IMR-90 (cell line): ENCODE measurements around the gene ADAM12.

ENCODE experiments used
- BHLHE40 ChIP-seq: fragments of 150-350 bp; IDR thresholded peaks from 2 replicates; pipeline ENCODE4 v1.6.1; 2016; ENCODE audit warnings: mild to moderate bottlenecking, low read depth, low read length
- CHD1 ChIP-seq: IDR thresholded peaks from 2 replicates; pipeline ENCODE4 v1.6.1; 2012; ENCODE audit warnings: low read depth, low read length, improper control_type of control experiment
- FOS ChIP-seq: fragments of 150-350 bp; IDR thresholded peaks from 2 replicates; pipeline ENCODE4 v1.6.1; 2016; ENCODE audit warnings: low read depth, low read length
- MAZ ChIP-seq: IDR thresholded peaks from 2 replicates; pipeline ENCODE4 v1.6.1; 2012; ENCODE audit warnings: low read depth, mild to moderate bottlenecking, low read length, improper control_type of control experiment, moderate library complexity, borderline replicate concordance
- MXI1 ChIP-seq: IDR thresholded peaks from 2 replicates; pipeline ENCODE4 v1.6.1; 2012; ENCODE audit warnings: low read depth, mild to moderate bottlenecking, low read length, moderate library complexity, borderline replicate concordance
- POLR2A ChIP-seq: IDR thresholded peaks from 2 replicates; pipeline ENCODE4 v1.6.1; 2012; ENCODE audit warnings: mild to moderate bottlenecking, low read depth, low read length
- RAD21 ChIP-seq: IDR thresholded peaks from 2 replicates; pipeline ENCODE4 v1.6.1; 2012; ENCODE audit warnings: low read length, improper control_type of control experiment
- RCOR1 ChIP-seq: IDR thresholded peaks from 2 replicates; pipeline ENCODE4 v1.6.1; 2012; ENCODE audit warnings: mild to moderate bottlenecking, low read length, improper control_type of control experiment; ENCODE audit not compliant: insufficient replicate concordance
- SMC3 ChIP-seq: fragments of 150-350 bp; IDR thresholded peaks from 2 replicates; pipeline ENCODE4 v1.6.1; 2016; ENCODE audit warnings: low read depth, mild to moderate bottlenecking, antibody characterized with exemption, low read length, moderate library complexity
- TF ChIP-seq, protein P1 (sequence below): conservative IDR thresholded peaks from 2 replicates; pipeline ENCODE4 v1.5.1; 2012; ENCODE audit warnings: mild to moderate bottlenecking, low read depth, low read length, improper control_type of control experiment
- TF ChIP-seq, protein P2 (sequence below): fragments of 150-350 bp; IDR thresholded peaks from 2 replicates; pipeline ENCODE4 v1.6.1; 2016; ENCODE audit warnings: low read depth, mild to moderate bottlenecking, low read length, moderate library complexity, borderline replicate concordance
- TF ChIP-seq, protein P3 (sequence below): fragments of 150-350 bp; IDR thresholded peaks from 2 replicates; pipeline ENCODE4 v1.6.1; 2017; ENCODE audit warnings: mild to moderate bottlenecking, antibody characterized with exemption, low read length, low read depth

DNA sequence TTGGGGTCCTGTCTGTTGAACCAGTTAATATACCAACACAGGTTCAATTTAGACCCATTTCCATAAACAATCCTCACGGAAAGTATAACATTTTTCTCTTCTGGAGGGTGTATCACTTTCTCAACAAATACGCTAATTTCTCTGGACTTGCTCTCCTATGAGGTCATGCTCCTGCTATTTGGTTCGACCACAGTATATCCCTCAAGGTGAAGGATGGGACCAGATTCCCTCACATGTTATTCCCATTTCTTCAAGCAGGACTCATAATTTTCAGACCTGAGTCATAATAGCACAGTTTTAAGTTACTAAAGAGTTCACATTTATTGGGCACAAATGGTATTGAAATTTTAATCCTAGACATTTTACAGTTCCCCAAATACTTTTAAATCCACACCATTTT lies 57.2 kb downstream of the ADAM12 start:
- TF ChIP-seq, protein P1, sequence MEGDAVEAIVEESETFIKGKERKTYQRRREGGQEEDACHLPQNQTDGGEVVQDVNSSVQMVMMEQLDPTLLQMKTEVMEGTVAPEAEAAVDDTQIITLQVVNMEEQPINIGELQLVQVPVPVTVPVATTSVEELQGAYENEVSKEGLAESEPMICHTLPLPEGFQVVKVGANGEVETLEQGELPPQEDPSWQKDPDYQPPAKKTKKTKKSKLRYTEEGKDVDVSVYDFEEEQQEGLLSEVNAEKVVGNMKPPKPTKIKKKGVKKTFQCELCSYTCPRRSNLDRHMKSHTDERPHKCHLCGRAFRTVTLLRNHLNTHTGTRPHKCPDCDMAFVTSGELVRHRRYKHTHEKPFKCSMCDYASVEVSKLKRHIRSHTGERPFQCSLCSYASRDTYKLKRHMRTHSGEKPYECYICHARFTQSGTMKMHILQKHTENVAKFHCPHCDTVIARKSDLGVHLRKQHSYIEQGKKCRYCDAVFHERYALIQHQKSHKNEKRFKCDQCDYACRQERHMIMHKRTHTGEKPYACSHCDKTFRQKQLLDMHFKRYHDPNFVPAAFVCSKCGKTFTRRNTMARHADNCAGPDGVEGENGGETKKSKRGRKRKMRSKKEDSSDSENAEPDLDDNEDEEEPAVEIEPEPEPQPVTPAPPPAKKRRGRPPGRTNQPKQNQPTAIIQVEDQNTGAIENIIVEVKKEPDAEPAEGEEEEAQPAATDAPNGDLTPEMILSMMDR, result no peak
- 0 out of 2 replicates have a peak, but pooled peaks have one; percentile 5 for TF ChIP-seq BHLHE40
- TF ChIP-seq POLR2A, result no peak
- no peak for TF ChIP-seq FOS
- TF ChIP-seq SMC3, result no peak
- TF ChIP-seq RCOR1, result no peak
- no peak for TF ChIP-seq MAZ
- TF ChIP-seq, protein P2, sequence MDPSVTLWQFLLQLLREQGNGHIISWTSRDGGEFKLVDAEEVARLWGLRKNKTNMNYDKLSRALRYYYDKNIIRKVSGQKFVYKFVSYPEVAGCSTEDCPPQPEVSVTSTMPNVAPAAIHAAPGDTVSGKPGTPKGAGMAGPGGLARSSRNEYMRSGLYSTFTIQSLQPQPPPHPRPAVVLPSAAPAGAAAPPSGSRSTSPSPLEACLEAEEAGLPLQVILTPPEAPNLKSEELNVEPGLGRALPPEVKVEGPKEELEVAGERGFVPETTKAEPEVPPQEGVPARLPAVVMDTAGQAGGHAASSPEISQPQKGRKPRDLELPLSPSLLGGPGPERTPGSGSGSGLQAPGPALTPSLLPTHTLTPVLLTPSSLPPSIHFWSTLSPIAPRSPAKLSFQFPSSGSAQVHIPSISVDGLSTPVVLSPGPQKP, result no peak
- TF ChIP-seq, protein P3, sequence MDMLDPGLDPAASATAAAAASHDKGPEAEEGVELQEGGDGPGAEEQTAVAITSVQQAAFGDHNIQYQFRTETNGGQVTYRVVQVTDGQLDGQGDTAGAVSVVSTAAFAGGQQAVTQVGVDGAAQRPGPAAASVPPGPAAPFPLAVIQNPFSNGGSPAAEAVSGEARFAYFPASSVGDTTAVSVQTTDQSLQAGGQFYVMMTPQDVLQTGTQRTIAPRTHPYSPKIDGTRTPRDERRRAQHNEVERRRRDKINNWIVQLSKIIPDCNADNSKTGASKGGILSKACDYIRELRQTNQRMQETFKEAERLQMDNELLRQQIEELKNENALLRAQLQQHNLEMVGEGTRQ, result no peak
- TF ChIP-seq MXI1, result no peak
- no peak for TF ChIP-seq RAD21
- no peak for TF ChIP-seq CHD1
